WI38 (cell line): ENCODE measurements around the gene SEBOX.

ENCODE experiments used
- H3K4me3 ChIP-seq: 2 replicates; pipeline ENCODE4 v1.5.1; 2011; ENCODE audit warnings: low read depth, mild to moderate bottlenecking, control low read depth, low read length
- CTCF ChIP-seq: IDR thresholded peaks from 2 replicates; pipeline ENCODE4 v1.5.1; 2012; ENCODE audit warnings: low read depth, mild to moderate bottlenecking, control low read depth, low read length

SEBOX gene

GRCh38 chr17:28325211-28325610 is 39.8 kb downstream of the SEBOX start:
- H3K4me3 ChIP-seq, result no peak overlapping the region
- TF ChIP-seq CTCF, result no peak

- no peak overlapping the region for H3K4me3 ChIP-seq
These were observed 40.2 kb downstream of the SEBOX start for GRCh38 chr17:28324781-28325180.

GRCh38 chr17:28324267-28324745 is 40.7 kb downstream of the SEBOX start:
- no peak for TF ChIP-seq CTCF
- no peak overlapping the region for H3K4me3 ChIP-seq

More at GRCh38 chr17:28324781-28325180, 40.2 kb downstream of the SEBOX start:
- no peak for TF ChIP-seq CTCF

DNA sequence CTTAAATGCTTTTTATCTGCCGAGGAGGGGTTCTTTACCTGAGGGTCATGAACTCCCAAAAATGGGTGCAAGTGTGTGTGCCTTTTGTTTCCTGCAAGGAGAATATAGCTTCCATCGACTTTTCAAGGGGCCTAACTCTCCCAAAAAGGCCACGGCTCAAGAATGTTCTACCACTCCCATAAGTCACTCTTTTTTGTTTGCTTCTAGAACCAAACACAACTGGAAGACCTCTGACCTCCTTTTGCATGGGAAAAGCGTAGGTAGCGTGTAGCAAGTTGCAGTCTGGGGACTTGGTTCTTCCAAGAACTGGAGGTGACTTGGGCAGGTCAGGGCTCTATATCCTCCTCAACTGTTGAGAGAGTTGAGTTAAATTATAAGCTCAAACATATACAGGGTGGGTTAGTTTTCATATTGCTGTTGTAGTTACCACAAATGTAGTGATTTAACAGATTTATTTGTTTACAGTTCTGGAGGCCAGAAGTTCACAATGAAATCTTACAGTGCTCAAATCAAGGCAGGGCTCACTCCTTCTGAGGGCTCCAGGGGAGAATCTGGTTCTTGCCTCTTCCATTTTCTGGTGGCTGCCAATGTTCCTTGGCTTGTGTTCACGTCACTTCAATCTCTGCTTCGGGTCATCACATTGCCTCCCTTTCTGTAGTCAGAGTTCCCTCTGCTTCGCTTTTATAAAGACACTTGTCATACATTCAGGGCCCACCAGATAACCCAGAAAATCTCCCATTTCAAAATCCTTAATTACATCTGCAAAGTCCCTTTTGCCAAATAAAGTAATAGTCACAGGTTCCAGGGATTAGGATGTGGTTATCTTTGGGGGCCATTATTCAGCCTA is 44.6 kb downstream of the SEBOX start:
- H3K4me3 ChIP-seq, result peak overlapping the region; percentile 58
- no peak for TF ChIP-seq CTCF

- peak overlapping the region; percentile 58 for H3K4me3 ChIP-seq
- no peak for TF ChIP-seq CTCF
These were observed 45.4 kb downstream of the SEBOX start for GRCh38 chr17:28319598-28319935.

- TF ChIP-seq CTCF, result no peak
- H3K4me3 ChIP-seq, result peak within 1 kb of the TSS; percentile 58
These were observed 46.0 kb downstream of the SEBOX start, which contains the start of gene TMEM97 for GRCh38 chr17:28318759-28319597. Gene TMEM97, plus strand, starts transcription at chr17:28319200. Its CDS starts 40 bp downstream, at chr17:28319240.
